Prostate gland (tissue), 2 donors: ENCODE measurements around the gene CHRND. TPM values are rescaled to one million over a fixed set of nuclear protein-coding genes. Genes with fewer than 3 reads are reported as not detected.

ENCODE experiments used
- DNase-seq: peaks from one replicate; pipeline ENCODE4 v3.0.0-alpha.2; 2019; ENCODE audit warnings: low spot score
- H3K27ac ChIP-seq, 2 donors: fragments of 200-600 bp; sonication (generic); 2 replicates each; pipeline ENCODE4 v1.5.1; 2017 to 2019
- H3K27me3 ChIP-seq: fragments of 200-600 bp; sonication (generic); replicated peaks from 2 replicates; pipeline ENCODE4 v1.5.1; 2019; ENCODE audit not compliant: insufficient read depth
- H3K36me3 ChIP-seq, 2 donors: fragments of 200-600 bp; sonication (generic); 1 replicate in 1 of 2; 2 replicates in 1 of 2; pipeline versions ENCODE4 v1.5.1 to v1.8.1; 2017 to 2019
- H3K4me1 ChIP-seq: fragments of 200-600 bp; sonication (generic); replicated peaks from 2 replicates; pipeline ENCODE4 v1.5.1; 2019
- H3K4me3 ChIP-seq, 2 donors: fragments of 200-600 bp; sonication (generic); 2 replicates each; pipeline ENCODE4 v1.5.1; 2017 to 2019
- H3K9me3 ChIP-seq: fragments of 200-600 bp; sonication (generic); 2 replicates; pipeline ENCODE4 v1.5.1; 2017
- CTCF ChIP-seq, 4 experiments: fragments of 200-600 bp in 2 of 4; fragments of 450-650 bp in 2 of 4; sonication (generic) in 2 of 4; IDR thresholded peaks; 1 replicate in 3 of 4; 2 replicates in 1 of 4; pipeline ENCODE4 v1.5.1; 2016 to 2019; ENCODE audit warnings: antibody characterized with exemption in 4 of 4, mild to moderate bottlenecking in 2 of 4, moderate library complexity in 2 of 4
- POLR2A ChIP-seq: fragments of 450-650 bp; IDR thresholded peaks from one replicate; pipeline ENCODE4 v1.6.1; 2016; ENCODE audit warnings: antibody characterized with exemption, mild to moderate bottlenecking
- POLR2AphosphoS5 ChIP-seq: sonication (generic); formaldehyde crosslinking; IDR thresholded peaks from one replicate; pipeline ENCODE4 v1.6.1; 2017; ENCODE audit warnings: antibody characterized with exemption
- WGBS: methylation state at CpG from one replicate; pipeline ENCODE4 v1.1.5; 2018; 5-methylcytosine and 5-hydroxymethylcytosine counted together
- intact Hi-C: fragments of 100-400 bp; cut with DNase I; formaldehyde crosslinking; loops from one replicate; pipeline ENCODE4 v1.14.2; 2022
- total RNA-seq, 2 donors: library from RNA; depleted of rRNA; stranded (reverse); fragments of >200 nt; gene quantifications; one replicate each; pipeline ENCODE4 v1.1.0, GENCODE V29; 2016

CHRND gene
- total RNA-seq, 2 donors from 2014 or later = 0.34 to 1.4 TPM

GRCh38 chr2:232519581-232520438 lies 6.2 kb upstream of the CHRND start, which contains the start of gene PRSS56:
TSS of gene PRSS56 (plus strand) at chr2:232520388. CDS start at chr2:232520599, 211 bp downstream.
- 75% methylated on average over 18 of the region's 19 CpGs for WGBS
- intact Hi-C loops = loop anchor here (5.0 kb wide), 1 partner anchor 598 kb away; no protein-coding TSS in a partner anchor
- no peaks in the 10 kb centered on the region for H3K9me3 ChIP-seq
- no peak for DNase-seq
- no peak for TF ChIP-seq CTCF (IDR thresholded peaks at IDR 0.05)
- peaks cover 9% of the 10 kb centered on the region for H3K4me1 ChIP-seq
- no peak within 1 kb of the TSS for H3K27ac ChIP-seq
- H3K27me3 ChIP-seq = peaks cover 23% of the 10 kb centered on the region
- no peak within 1 kb of the TSS for H3K4me3 ChIP-seq
- no peaks in the 10 kb centered on the region for H3K36me3 ChIP-seq

DNA sequence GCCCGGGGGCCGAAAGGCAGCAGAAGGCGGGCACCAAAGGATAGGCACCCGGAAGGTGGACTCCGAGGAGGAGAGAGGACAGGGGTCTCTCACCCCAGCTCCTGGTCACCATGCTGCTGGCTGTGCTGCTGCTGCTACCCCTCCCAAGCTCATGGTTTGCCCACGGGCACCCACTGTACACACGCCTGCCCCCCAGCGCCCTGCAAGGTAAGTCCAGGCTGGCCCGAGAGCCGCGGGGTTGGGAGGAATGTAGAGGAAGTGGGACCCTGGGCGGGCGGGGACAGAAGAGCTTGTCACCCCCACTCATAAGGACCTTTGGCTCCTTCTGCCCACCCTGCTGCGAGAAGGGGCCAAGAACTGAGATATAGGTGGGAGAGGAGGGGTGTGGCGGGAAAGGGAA lies 5.5 kb upstream of the CHRND start:
- WGBS = 83% methylated on average over 15 of the region's 15 CpGs
- intact Hi-C loops = loop anchor here (5.0 kb wide), 1 partner anchor 598 kb away; no protein-coding TSS in a partner anchor
- Histone ChIP-seq H3K36me3 (no peaks in the 10 kb centered on the region), H3K9me3 (no peaks in the 10 kb centered on the region), H3K4me1 (peaks cover 9% of the 10 kb centered on the region), H3K27ac (no peak overlapping the region), H3K27me3 (peaks cover 23% of the 10 kb centered on the region), H3K4me3 (no peak overlapping the region)
- TF ChIP-seq POLR2AphosphoS5 = no peak
- no peak for TF ChIP-seq POLR2A
- TF ChIP-seq CTCF (IDR thresholded peaks at IDR 0.05) = no peak
- no peak for DNase-seq

DNA sequence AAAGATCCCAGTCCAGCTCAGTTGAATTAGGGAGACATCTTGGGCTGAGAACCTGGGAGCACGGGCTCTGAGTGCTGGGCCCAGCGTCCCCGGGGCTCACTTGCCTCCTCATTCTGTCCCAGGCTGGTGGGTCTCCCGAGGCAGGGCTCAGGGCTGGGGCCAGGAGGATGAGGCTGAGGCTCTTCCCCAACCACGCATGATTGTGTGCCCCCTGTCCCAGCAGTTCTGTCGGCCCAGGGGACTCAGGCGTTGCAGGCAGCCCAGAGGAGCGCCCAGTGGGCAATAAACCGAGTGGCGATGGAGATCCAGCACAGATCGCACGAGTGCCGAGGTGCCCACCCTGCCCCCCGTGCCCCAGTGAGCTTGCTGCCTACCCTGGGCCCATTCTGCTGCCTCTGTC lies 4.9 kb upstream of the CHRND start:
- WGBS = 97% methylated on average over 14 of the region's 14 CpGs
- peaks cover 9% of the 10 kb centered on the region for H3K4me1 ChIP-seq
- peaks cover 23% of the 10 kb centered on the region for H3K27me3 ChIP-seq

DNA sequence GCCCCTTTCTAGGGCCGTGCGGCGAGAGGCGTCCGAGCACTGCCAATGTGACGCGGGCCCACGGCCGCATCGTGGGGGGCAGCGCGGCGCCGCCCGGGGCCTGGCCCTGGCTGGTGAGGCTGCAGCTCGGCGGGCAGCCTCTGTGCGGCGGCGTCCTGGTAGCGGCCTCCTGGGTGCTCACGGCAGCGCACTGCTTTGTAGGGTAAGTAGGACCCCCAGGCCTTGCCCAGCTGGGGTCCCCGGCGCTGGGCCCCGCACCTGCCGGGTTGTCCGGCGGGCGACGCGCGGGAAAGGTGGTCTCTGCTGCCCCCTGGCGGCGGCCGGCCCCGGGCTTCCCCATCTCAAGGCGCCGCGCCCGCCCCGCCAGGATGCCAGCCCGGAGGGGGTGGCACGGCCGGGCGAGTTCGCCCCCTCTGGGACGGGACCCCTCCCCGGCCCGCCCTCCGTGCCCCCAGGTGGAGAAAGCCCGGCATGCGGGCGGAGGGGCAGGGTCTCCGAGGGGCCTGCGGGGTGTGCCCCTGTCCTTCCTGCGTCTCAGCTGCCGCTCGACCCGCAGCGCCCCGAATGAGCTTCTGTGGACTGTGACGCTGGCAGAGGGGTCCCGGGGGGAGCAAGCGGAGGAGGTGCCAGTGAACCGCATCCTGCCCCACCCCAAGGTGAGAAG lies 3.9 kb upstream of the CHRND start:
- 13% methylated on average over 19 of the region's 66 CpGs for WGBS
- TF ChIP-seq CTCF (IDR thresholded peaks at IDR 0.05) = peak; percentile 76 to 89 (median 86)
- TF ChIP-seq POLR2A = no peak
- no peak for TF ChIP-seq POLR2AphosphoS5
- Histone ChIP-seq H3K27me3 (peaks cover 23% of the 10 kb centered on the region), H3K4me3 (peak overlapping the region in 1 of 2 donors; percentile 2), H3K36me3 (no peaks in the 10 kb centered on the region), H3K4me1 (peaks cover 9% of the 10 kb centered on the region), H3K9me3 (no peaks in the 10 kb centered on the region), H3K27ac (no peak overlapping the region)
- intact Hi-C loops = loop anchor here (5.0 kb wide), 1 partner anchor 600 kb away; no protein-coding TSS in a partner anchor
- DNase-seq = peak; percentile 27

More for the DNA sequence above, 4.9 kb upstream of the CHRND start:
- Histone ChIP-seq H3K4me3 (no peak overlapping the region), H3K9me3 (no peaks in the 10 kb centered on the region), H3K36me3 (no peaks in the 10 kb centered on the region), H3K27ac (no peak overlapping the region)
- no peak for DNase-seq
- intact Hi-C loops = loop anchor here (5.0 kb wide), 1 partner anchor 599 kb away; no protein-coding TSS in a partner anchor
- TF ChIP-seq POLR2AphosphoS5 (no peak), CTCF (IDR thresholded peaks at IDR 0.05) (no peak), POLR2A (no peak)
